ENCODE measurements around the gene ANO6. TPM values are rescaled to one million over a fixed set of nuclear protein-coding genes. Genes with fewer than 3 reads are reported as not detected.

Gene ANO6
- total RNA-seq, 1 donor from 2014 or later, result 35.0 TPM

DNA sequence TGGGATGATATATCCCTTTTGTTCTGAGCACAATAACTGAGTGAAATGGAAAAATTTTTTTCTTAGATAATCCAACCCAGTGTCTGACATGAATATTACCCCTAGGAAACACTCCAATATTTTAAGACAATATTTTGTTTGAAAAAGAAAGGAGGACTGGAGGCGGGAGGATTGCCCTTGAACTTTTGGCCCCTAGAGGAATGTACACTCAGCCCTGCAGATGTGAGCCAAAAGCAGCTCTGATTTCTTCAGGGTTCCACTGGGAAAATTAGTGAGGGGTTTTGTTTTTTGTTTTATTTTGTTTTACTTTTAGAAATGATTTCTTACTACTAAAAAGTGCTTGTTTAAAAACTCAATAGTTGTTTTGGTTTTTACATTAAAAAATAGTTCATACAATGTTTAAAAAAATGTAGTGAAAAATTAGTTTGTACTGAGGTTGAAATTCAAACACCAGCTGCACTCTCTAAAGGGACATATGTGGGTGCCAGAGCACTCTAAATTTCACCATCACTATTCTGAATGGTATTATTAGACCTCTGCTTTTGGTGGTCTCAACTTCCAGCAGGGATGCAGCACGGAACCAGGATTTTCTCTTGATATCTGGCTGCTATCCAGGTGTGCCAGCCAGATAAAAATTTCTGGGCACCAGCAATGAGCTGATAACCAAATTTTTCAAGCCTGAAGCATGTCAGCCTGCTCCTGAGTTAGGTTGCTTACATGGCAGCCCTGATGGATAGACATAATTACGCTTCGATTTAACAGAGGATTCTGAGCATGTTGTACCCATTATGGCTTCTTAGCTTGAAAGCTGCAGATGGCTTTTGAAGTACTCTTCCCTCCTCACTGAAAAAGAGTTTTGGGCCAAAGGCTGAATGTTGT lies 141.9 kb downstream of the ANO6 start:
- TF ChIP-seq, protein P1, sequence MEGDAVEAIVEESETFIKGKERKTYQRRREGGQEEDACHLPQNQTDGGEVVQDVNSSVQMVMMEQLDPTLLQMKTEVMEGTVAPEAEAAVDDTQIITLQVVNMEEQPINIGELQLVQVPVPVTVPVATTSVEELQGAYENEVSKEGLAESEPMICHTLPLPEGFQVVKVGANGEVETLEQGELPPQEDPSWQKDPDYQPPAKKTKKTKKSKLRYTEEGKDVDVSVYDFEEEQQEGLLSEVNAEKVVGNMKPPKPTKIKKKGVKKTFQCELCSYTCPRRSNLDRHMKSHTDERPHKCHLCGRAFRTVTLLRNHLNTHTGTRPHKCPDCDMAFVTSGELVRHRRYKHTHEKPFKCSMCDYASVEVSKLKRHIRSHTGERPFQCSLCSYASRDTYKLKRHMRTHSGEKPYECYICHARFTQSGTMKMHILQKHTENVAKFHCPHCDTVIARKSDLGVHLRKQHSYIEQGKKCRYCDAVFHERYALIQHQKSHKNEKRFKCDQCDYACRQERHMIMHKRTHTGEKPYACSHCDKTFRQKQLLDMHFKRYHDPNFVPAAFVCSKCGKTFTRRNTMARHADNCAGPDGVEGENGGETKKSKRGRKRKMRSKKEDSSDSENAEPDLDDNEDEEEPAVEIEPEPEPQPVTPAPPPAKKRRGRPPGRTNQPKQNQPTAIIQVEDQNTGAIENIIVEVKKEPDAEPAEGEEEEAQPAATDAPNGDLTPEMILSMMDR (conservative IDR thresholded peaks at IDR 0.05), result no peak
- no peak overlapping the region for H3K27ac Mint-ChIP-seq
- H3K4me1 Mint-ChIP-seq (ENCODE audit: unreplicated experiment), result peaks cover 25% of the 10 kb centered on the region

DNA sequence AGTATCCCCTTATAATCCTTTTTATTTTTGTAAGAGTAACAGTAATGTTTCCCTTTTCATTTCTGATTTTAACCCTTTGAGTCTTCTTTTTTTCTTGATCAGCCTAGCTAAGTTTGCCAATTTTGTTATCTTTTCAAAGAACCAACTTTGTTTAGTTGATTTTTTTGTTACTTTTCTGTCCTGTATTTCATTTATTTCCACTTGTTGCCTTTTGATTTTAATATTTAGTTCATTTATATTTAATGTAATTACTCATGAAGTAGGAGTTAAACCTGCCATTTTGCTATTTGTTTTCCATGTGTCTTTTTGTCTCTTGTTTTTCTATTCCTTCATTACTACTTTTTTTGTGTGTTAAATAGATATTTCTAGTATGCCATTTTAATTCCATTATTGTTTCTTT lies 146.4 kb downstream of the ANO6 start:
- peaks cover 17% of the 10 kb centered on the region for H3K9me3 Mint-ChIP-seq
- H3K4me3 Mint-ChIP-seq, result no peak overlapping the region
- H3K36me3 Mint-ChIP-seq, result peaks cover 44% of the 10 kb centered on the region

More for the DNA sequence above, 141.9 kb downstream of the ANO6 start:
- H3K9me3 Mint-ChIP-seq, result peaks cover 6% of the 10 kb centered on the region
- H3K27me3 Mint-ChIP-seq, result no peaks in the 10 kb centered on the region
- no peak overlapping the region for H3K4me3 Mint-ChIP-seq
- no peak for DNase-seq (ENCODE audit: extremely low spot score, unreplicated experiment)
- H3K36me3 Mint-ChIP-seq, result peaks cover 41% of the 10 kb centered on the region

DNA sequence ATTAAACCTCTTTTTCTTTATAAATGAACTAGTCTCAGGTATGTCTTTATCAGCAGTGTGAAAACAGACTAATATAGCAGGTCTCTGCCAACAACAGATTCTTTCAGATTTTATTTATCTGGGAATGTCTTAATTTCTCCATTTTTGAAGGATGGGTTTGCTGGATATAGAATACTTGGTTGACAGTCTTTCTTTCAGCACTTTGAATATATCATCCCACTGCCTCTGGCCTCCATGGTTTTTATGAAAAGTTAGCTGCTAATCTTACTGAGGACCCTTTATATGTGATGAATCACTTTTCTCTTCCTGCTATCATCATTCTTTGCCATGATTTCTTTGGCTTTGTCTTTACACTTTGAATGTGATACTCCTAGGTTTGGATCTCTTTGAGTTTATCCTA lies 148.0 kb downstream of the ANO6 start:
- Mint-ChIP-seq H3K9me3 (peaks cover 17% of the 10 kb centered on the region), H3K4me3 (no peak overlapping the region), H3K36me3 (peaks cover 51% of the 10 kb centered on the region), H3K4me1 (ENCODE audit: unreplicated experiment) (no peaks in the 10 kb centered on the region), H3K27ac (no peak overlapping the region), H3K27me3 (no peaks in the 10 kb centered on the region)
- TF ChIP-seq, protein P1 (conservative IDR thresholded peaks at IDR 0.05), result no peak
- no peak for DNase-seq (ENCODE audit: extremely low spot score, unreplicated experiment)

More for the DNA sequence above, 146.4 kb downstream of the ANO6 start:
- peaks cover 3% of the 10 kb centered on the region for H3K4me1 Mint-ChIP-seq (ENCODE audit: unreplicated experiment)
- TF ChIP-seq, protein P1 (conservative IDR thresholded peaks at IDR 0.05), result no peak
- no peaks in the 10 kb centered on the region for H3K27me3 Mint-ChIP-seq
- H3K27ac Mint-ChIP-seq, result no peak overlapping the region
- no peak for DNase-seq (ENCODE audit: extremely low spot score, unreplicated experiment)

DNA sequence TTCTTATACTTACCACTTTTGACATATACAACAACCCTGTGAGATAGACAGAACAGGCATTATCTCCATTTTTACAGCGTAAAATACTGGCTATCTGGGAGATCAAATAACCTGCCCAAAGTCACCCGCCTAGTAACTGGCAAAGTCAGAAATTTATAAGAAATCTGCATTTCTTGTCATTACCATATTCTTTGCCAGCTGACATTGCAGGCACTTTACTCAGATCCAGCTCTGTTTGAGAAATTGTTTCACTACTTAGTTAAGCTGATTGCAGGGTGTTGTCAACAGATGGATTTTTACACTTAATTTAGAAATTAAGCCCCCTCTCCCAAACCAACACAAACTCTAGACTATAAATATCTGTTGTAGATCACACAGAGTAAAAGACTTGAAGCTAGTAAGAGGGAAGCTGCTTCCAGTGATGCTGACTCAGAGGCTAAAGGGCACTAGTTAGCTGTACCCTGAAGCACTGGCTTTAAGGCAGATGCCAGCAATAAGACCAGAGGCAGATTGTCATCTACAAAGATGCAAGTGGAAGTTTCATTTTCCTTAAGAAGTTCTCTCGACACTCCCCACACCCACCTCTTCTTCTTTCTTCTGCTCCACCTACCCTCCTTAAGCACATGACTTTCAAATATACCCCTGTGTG lies 153.1 kb downstream of the ANO6 start:
- Mint-ChIP-seq H3K36me3 (peaks cover 35% of the 10 kb centered on the region), H3K27me3 (no peaks in the 10 kb centered on the region), H3K4me3 (no peak overlapping the region), H3K27ac (no peak overlapping the region), H3K9me3 (peaks cover 8% of the 10 kb centered on the region), H3K4me1 (ENCODE audit: unreplicated experiment) (no peaks in the 10 kb centered on the region)
- TF ChIP-seq, protein P1 (conservative IDR thresholded peaks at IDR 0.05), result no peak
- DNase-seq (ENCODE audit: extremely low spot score, unreplicated experiment), result no peak

DNA sequence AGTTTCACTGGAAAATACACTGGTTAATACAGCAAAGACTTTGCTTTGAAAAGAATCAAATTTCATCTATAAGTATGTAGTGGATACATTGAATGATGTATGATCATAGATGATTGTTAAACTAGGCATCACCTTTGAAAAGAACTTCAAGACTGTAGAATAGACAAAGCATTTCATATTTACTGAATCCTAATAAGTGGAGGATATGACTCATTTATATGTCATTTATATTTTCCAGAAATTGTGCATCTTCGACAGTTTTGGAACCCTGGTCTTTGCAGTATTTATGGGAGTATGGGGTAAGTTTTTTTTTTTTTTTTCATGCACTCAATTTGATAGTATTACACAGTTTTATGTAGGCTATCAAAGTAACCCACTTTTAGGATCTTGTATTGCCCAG lies 161.9 kb downstream of the ANO6 start:
- Mint-ChIP-seq H3K4me3 (no peak overlapping the region), H3K27me3 (no peaks in the 10 kb centered on the region), H3K9me3 (no peaks in the 10 kb centered on the region), H3K27ac (no peak overlapping the region), H3K4me1 (ENCODE audit: unreplicated experiment) (peaks cover 5% of the 10 kb centered on the region), H3K36me3 (peaks cover 22% of the 10 kb centered on the region)
- DNase-seq (ENCODE audit: extremely low spot score, unreplicated experiment), result no peak
- TF ChIP-seq, protein P1 (conservative IDR thresholded peaks at IDR 0.05), result no peak
